DMS 273 treated with DMSO at 0.1 percent for 48 hours (cell line): ENCODE measurements around the gene OXA1L.
"Not testable (repeated sequence)": the region's sequence is repeated elsewhere in the genome, so short reads cannot be mapped to it uniquely, and the experiment has no call there.

Experiments used
- DNase-seq: peaks from one replicate; lab custom pipeline; 2025; lab: John Stamatoyannopoulos, UW

OXA1L gene

GRCh38 chr14:22766457-22767322 is at the start of gene OXA1L:
Gene OXA1L, plus strand, starts transcription at chr14:22766688. Its CDS starts 14 bp downstream, at chr14:22766702.
- peak; percentile 93 for DNase-seq

- DNase-seq = no peak
Measured at GRCh38 chr14:22718091-22718490, 48.4 kb upstream of the OXA1L start.

- no peak for DNase-seq
Measured at GRCh38 chr14:22721213-22721612, 45.3 kb upstream of the OXA1L start.

GRCh38 chr14:22723815-22724214 is 42.7 kb upstream of the OXA1L start:
- no peak for DNase-seq

- not testable (repeated sequence) for DNase-seq
Measured at GRCh38 chr14:22724847-22725246, 41.6 kb upstream of the OXA1L start.

- DNase-seq = not testable (repeated sequence)
Measured at GRCh38 chr14:22725374-22725773, 41.1 kb upstream of the OXA1L start.

- DNase-seq = no peak
Measured at GRCh38 chr14:22726012-22726411, 40.5 kb upstream of the OXA1L start.

- DNase-seq = not testable (repeated sequence)
Measured at GRCh38 chr14:22732062-22732461, 34.4 kb upstream of the OXA1L start.

GRCh38 chr14:22733829-22734228 is 32.7 kb upstream of the OXA1L start:
- no peak for DNase-seq

GRCh38 chr14:22735096-22735495 is 31.4 kb upstream of the OXA1L start:
- no peak for DNase-seq

GRCh38 chr14:22736384-22736783 is 30.1 kb upstream of the OXA1L start:
- DNase-seq = not testable (repeated sequence)

GRCh38 chr14:22737052-22737451 is 29.4 kb upstream of the OXA1L start:
- no peak for DNase-seq

- no peak for DNase-seq
Measured at GRCh38 chr14:22739423-22739822, 27.1 kb upstream of the OXA1L start.

- no peak for DNase-seq
Measured at GRCh38 chr14:22740020-22740419, 26.5 kb upstream of the OXA1L start.

- DNase-seq = no peak
Measured at GRCh38 chr14:22747769-22748168, 18.7 kb upstream of the OXA1L start.

- no peak for DNase-seq
Measured at GRCh38 chr14:22748206-22748605, 18.3 kb upstream of the OXA1L start.

- DNase-seq = no peak
Measured at GRCh38 chr14:22748631-22749068, 17.8 kb upstream of the OXA1L start.

GRCh38 chr14:22752422-22752821 is 14.1 kb upstream of the OXA1L start:
- no peak for DNase-seq

- peak; percentile 23 for DNase-seq
Measured at GRCh38 chr14:22753586-22753985, 12.9 kb upstream of the OXA1L start.

GRCh38 chr14:22757972-22758650 is 8.4 kb upstream of the OXA1L start:
- not testable (repeated sequence) for DNase-seq

- no peak for DNase-seq
Measured at GRCh38 chr14:22761734-22762133, 4.8 kb upstream of the OXA1L start.

GRCh38 chr14:22764382-22764781 is 2.1 kb upstream of the OXA1L start:
- DNase-seq = no peak

- no peak for DNase-seq
Measured at GRCh38 chr14:22767323-22767589, 768 bp downstream of the OXA1L start.
